ENCODE data around the gene CCDC148.

Gene CCDC148

GRCh38 chr2:158456309-158457066 lies at the start of gene CCDC148, which contains the start of gene PKP4:
TSS of gene CCDC148 (minus strand) at chr2:158456753. CDS start at chr2:158456439, 314 bp downstream.
TSS of gene PKP4 (plus strand) at chr2:158456952. CDS start at chr2:158533185, 76,233 bp downstream.
- DNase-seq (ENCODE audit: low read depth) = peak; percentile 94

- DNase-seq (ENCODE audit: low read depth) = no peak
These were observed 48.9 kb upstream of the CCDC148 start for GRCh38 chr2:158505448-158505934.

- no peak for DNase-seq (ENCODE audit: low read depth)
These were observed 47.5 kb upstream of the CCDC148 start for GRCh38 chr2:158504088-158504487.

GRCh38 chr2:158502974-158503373 lies 46.4 kb upstream of the CCDC148 start:
- peak; percentile 88 for DNase-seq (ENCODE audit: low read depth)

GRCh38 chr2:158501301-158501700 lies 44.7 kb upstream of the CCDC148 start:
- DNase-seq (ENCODE audit: low read depth) = no peak

GRCh38 chr2:158500333-158500732 lies 43.8 kb upstream of the CCDC148 start:
- DNase-seq (ENCODE audit: low read depth) = no peak

- DNase-seq (ENCODE audit: low read depth) = no peak
These were observed 42.8 kb upstream of the CCDC148 start for GRCh38 chr2:158499383-158499782.

GRCh38 chr2:158498749-158499136 lies 42.2 kb upstream of the CCDC148 start:
- DNase-seq (ENCODE audit: low read depth) = no peak

GRCh38 chr2:158498043-158498748 lies 41.6 kb upstream of the CCDC148 start:
- no peak for DNase-seq (ENCODE audit: low read depth)

GRCh38 chr2:158497486-158497885 lies 40.9 kb upstream of the CCDC148 start:
- DNase-seq (ENCODE audit: low read depth) = peak; percentile 70

GRCh38 chr2:158496986-158497385 lies 40.4 kb upstream of the CCDC148 start:
- DNase-seq (ENCODE audit: low read depth) = no peak

GRCh38 chr2:158495175-158495574 lies 38.6 kb upstream of the CCDC148 start:
- no peak for DNase-seq (ENCODE audit: low read depth)

GRCh38 chr2:158493458-158493857 lies 36.9 kb upstream of the CCDC148 start:
- no peak for DNase-seq (ENCODE audit: low read depth)

- no peak for DNase-seq (ENCODE audit: low read depth)
These were observed 34.5 kb upstream of the CCDC148 start for GRCh38 chr2:158491072-158491471.

GRCh38 chr2:158489366-158490112 lies 33.0 kb upstream of the CCDC148 start:
- DNase-seq (ENCODE audit: low read depth) = no peak

- DNase-seq (ENCODE audit: low read depth) = no peak
These were observed 32.1 kb upstream of the CCDC148 start for GRCh38 chr2:158488442-158489216.

- DNase-seq (ENCODE audit: low read depth) = peak; percentile 45
These were observed 30.9 kb upstream of the CCDC148 start for GRCh38 chr2:158487419-158487818.

- peak; percentile 62 for DNase-seq (ENCODE audit: low read depth)
These were observed 30.4 kb upstream of the CCDC148 start for GRCh38 chr2:158486970-158487325.

- DNase-seq (ENCODE audit: low read depth) = no peak
These were observed 29.8 kb upstream of the CCDC148 start for GRCh38 chr2:158486150-158486969.

- DNase-seq (ENCODE audit: low read depth) = no peak
These were observed 28.5 kb upstream of the CCDC148 start for GRCh38 chr2:158484892-158485556.

Measured in ELR (cell line).